Measurements from ENCODE around the gene GNB1. TPM values are rescaled to one million over a fixed set of nuclear protein-coding genes. Genes with fewer than 3 reads are reported as not detected.

GNB1 gene
- total and polyA plus RNA-seq, 10 of the 15 experiments (the other 5 are each of a cell fraction or from before 2014, with no cell fraction given) = 23.0 to 392 (median 93.9) TPM

DNA sequence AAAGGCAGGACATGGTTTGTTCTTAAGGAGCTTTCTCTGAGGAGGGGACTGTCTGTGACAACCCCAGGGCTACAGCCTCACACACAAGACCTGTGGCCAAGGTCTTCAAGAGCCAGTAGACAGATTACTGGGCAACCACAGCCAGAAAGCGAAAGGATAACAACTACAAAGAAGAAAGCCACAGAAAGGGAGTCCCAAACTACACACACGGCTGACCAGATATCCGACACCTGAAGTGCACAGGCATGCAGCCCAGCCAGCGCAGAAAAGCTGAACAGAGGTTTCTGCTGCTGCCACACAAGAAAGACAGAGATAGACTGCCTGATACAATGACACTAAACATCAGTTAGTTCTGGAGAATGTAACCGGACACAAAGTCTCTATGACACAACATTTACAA lies 91.2 kb downstream of the GNB1 start:
- DNase-seq (ENCODE audit: low read depth, low spot score) (peak; percentile 62), FAIRE-seq (peak; percentile 96), ATAC-seq (peak; percentile 98)
- intact Hi-C loops (cut with micrococcal nuclease; ENCODE audit: unreplicated experiment) = loop anchor here (5.0 kb wide), 1 partner anchor 108 kb away; no protein-coding TSS in a partner anchor
- BruUV-seq (replicated peaks) = no TSS peak
- peak overlapping the region; percentile 13; the same call in 1 of the 2 replicates for H3K27ac ChIP-seq (ENCODE audit: control insufficient read depth, insufficient read depth)
- POLR2A ChIA-PET = interaction anchor here (1.1 kb wide), 1 partner anchor 20 kb away, joined by 3 read pairs; no protein-coding TSS in a partner anchor
- H3K9me3 ChIP-seq (replicated peaks; ENCODE audit: control insufficient read depth, insufficient read depth, low read length) = no peaks in the 10 kb centered on the region
- peaks cover 18% of the 10 kb centered on the region for H4K20me1 ChIP-seq (ENCODE audit: control insufficient read depth, insufficient read depth)
- peak overlapping the region; percentile 47 for H3K4me2 ChIP-seq (ENCODE audit: control insufficient read depth, insufficient read depth)
- WGBS (ENCODE audit: insufficient coverage, insufficient replicate concordance, low lambda C conversion rate, missing lambda C conversion rate) = 1% methylated on average over 5 of the region's 5 CpGs
- H3K27me3 ChIP-seq (replicated peaks in 1 of 2; ENCODE audit: control insufficient read depth in 2 of 2, insufficient read depth in 2 of 2, low read length in 1 of 2) = no peaks in the 10 kb centered on the region
- peaks cover 33 to 34% of the 10 kb centered on the region in 2 experiments for H3K36me3 ChIP-seq (ENCODE audit: control insufficient read depth in 2 of 2, insufficient read depth in 2 of 2, low read length in 1 of 2)
- no peak overlapping the region for H2AFZ ChIP-seq (ENCODE audit: control insufficient read depth, low read depth, low read length)
- H3K4me3 ChIP-seq = no peak overlapping the region
- RAD21 ChIA-PET (ENCODE audit: unreplicated experiment) = interaction anchor here (0.7 kb wide), 1 partner anchor 171 kb away, joined by 4 read pairs; no protein-coding TSS in a partner anchor
- CTCF ChIA-PET = interaction anchor here (2.1 kb wide), 1 partner anchor 106 kb away, joined by 7 read pairs; no protein-coding TSS in a partner anchor
- no peak overlapping the region for H3K9ac ChIP-seq (ENCODE audit: control insufficient read depth, insufficient read depth, low read length)
- H3K79me2 ChIP-seq (ENCODE audit: control insufficient read depth, insufficient read depth, low read length) = peaks cover 23% of the 10 kb centered on the region
- H3K4me1 ChIP-seq (ENCODE audit: control insufficient read depth, insufficient read depth, low read length) = peaks cover 42% of the 10 kb centered on the region
- SMC1A ChIA-PET (ENCODE audit: uncharacterized antibody, unreplicated experiment) = interaction anchor here (1.1 to 2.4 kb wide), 3 partner anchors 20 to 106 kb away, joined by 3 to 8 read pairs (median 7); no protein-coding TSS in a partner anchor
- in situ Hi-C loops (cut with MboI) = no loop called here
- TF ChIP-seq MTA3 (IDR thresholded peaks at IDR 0.05; ENCODE audit: borderline replicate concordance, low read length) (no peak), ZNF622 (IDR thresholded peaks at IDR 0.05) (no peak), ZNF24 (IDR thresholded peaks at IDR 0.05) (no peak), DPF2 (IDR thresholded peaks at IDR 0.05) (peak; percentile 20; the same call in 1 of the 2 replicates), ATF2 (IDR thresholded peaks at IDR 0.05; ENCODE audit: low read length) (no peak), CEBPZ (IDR thresholded peaks at IDR 0.05; ENCODE audit: low read depth, low read length) (no peak), ZNF217 (IDR thresholded peaks at IDR 0.05) (no peak), ZZZ3 (IDR thresholded peaks at IDR 0.05; ENCODE audit: control insufficient read depth, insufficient read length, low read depth) (no peak), SREBF1 (IDR thresholded peaks at IDR 0.05; ENCODE audit: low read length) (no peak), MXI1 (IDR thresholded peaks at IDR 0.05; ENCODE audit: low read depth, low read length) (peak; percentile 81; the same call in 1 of the 2 replicates), NRF1 (conservative IDR thresholded peaks at IDR 0.05; ENCODE audit: low read depth, low read length) (no peak), JUNB (IDR thresholded peaks at IDR 0.05) (peak; percentile 41; the same call in 1 of the 2 replicates), CBX5 (IDR thresholded peaks at IDR 0.05; ENCODE audit: low read depth) (no peak; the same call in 1 of the 2 replicates), SMAD1 (IDR thresholded peaks at IDR 0.05; ENCODE audit: low read depth, partially characterized antibody) (no peak)
- TF ChIP-seq, protein P1, sequence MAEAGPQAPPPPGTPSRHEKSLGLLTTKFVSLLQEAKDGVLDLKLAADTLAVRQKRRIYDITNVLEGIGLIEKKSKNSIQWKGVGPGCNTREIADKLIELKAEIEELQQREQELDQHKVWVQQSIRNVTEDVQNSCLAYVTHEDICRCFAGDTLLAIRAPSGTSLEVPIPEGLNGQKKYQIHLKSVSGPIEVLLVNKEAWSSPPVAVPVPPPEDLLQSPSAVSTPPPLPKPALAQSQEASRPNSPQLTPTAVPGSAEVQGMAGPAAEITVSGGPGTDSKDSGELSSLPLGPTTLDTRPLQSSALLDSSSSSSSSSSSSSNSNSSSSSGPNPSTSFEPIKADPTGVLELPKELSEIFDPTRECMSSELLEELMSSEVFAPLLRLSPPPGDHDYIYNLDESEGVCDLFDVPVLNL (IDR thresholded peaks at IDR 0.05; ENCODE audit: low read depth, low read length) = no peak
- TF ChIP-seq, protein P2, sequence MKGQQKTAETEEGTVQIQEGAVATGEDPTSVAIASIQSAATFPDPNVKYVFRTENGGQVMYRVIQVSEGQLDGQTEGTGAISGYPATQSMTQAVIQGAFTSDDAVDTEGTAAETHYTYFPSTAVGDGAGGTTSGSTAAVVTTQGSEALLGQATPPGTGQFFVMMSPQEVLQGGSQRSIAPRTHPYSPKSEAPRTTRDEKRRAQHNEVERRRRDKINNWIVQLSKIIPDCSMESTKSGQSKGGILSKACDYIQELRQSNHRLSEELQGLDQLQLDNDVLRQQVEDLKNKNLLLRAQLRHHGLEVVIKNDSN (IDR thresholded peaks at IDR 0.05; ENCODE audit: borderline replicate concordance, extremely low read length, insufficient read depth, low read depth, low read length) = no peak

All from GM12878 (cell line).